Activated CD4-positive, alpha-beta T cell treated with anti-CD3 and anti-CD28 coated beads, Interleukin-2, amount 50 U/mL, for 24 hours (primary cell): Measurements from ENCODE around the gene MAOA.
"Not testable (repeated sequence)": the region's sequence is repeated elsewhere in the genome, so short reads cannot be mapped to it uniquely, and the experiment has no call there.

Source experiments
- DNase-seq, 2 donors: peaks; one replicate each; pipeline ENCODE4 v3.0.0-alpha.2; 2020; ENCODE audit warnings: low read depth in 1 of 2, low spot score in 1 of 2

The MAOA gene

DNA sequence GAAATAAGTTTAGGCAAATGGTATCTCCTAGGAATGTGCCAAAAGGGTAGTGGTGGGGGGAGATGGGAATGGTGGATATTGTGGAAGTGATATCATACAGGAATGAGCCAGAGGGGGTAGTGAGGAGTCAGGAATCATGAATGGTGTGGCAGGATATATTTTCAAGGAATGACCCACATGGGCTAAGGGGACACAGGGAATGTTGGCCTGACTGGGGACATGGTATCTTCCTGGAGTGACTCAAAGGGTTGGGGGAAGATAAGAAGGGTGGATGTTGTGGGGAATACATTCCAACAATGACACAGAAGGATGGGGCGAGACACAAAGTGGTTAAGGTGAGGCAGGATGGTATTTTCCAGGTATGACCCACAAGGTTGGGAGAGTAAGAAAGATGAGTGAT, 60.6 kb downstream of the MAOA start:
- DNase-seq, result no peak

GRCh38 chrX:43717161-43717560, 61.1 kb downstream of the MAOA start:
- DNase-seq, result no peak

DNA sequence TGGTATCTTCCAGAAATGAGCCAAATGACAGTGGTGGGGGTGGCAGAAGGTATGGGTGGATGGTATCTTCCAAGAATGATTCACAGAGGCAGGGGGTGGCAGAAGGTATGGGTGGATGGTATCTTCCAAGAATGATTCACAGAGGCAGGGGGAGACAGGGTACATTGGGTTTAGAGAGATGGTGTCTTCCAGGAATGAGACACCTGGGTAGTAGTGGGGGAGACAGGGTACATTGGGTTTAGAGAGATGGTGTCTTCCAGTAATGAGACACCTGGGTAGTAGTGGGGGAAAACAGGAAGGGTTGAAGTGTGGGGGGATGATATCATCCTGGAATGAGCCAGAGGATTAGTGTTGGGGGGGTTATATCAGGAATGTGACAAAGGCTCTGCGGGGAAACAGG, 62.0 kb downstream of the MAOA start:
- DNase-seq, result no peak

DNA sequence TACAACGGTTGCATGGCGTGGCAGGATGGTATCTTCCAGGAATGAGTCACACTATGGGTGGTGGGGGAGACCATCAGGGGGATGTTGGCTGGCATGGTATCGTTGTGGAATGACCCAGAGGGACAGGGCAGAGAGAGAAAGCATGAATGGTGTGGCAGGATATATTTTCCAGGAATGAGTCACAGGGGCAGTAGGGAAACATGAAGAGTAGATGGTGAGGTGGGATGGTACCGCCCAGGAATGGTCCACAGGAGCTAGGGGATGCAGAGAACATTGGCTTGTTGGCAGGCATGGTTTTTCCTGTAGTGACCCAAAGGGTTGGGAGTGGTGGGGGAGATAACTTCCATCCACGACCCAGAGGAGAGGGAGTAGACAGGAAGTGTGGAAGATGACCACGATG, 62.4 kb downstream of the MAOA start:
- DNase-seq, result no peak

- no peak for DNase-seq
Measured at GRCh38 chrX:43718956-43719355, 62.9 kb downstream of the MAOA start.

GRCh38 chrX:43720082-43720481, 64.0 kb downstream of the MAOA start:
- no peak for DNase-seq

DNA sequence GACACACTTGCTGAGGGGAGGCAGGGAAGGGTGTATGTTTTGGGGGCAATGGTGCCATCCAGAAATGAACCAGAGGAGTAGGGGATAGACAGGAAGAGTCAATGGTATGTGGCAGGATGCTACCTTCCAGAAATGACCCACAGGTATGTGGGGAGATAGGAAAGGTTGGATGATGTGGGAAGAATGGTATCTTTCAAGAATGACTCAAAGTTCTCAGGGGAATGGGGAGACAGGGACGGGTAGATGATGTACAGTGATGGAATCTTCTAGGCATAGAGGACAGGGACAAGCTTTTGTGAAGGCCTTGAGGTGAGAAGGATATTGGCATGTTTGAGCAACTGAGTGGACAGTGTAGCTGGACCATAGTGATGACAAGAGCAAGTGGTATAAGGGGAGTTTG, 64.9 kb downstream of the MAOA start:
- no peak for DNase-seq

GRCh38 chrX:43725227-43725626, 69.1 kb downstream of the MAOA start:
- not testable (repeated sequence) for DNase-seq

GRCh38 chrX:43727254-43727653, 71.2 kb downstream of the MAOA start:
- DNase-seq, result not testable (repeated sequence)

GRCh38 chrX:43728002-43728401, 71.9 kb downstream of the MAOA start:
- DNase-seq, result no peak

DNA sequence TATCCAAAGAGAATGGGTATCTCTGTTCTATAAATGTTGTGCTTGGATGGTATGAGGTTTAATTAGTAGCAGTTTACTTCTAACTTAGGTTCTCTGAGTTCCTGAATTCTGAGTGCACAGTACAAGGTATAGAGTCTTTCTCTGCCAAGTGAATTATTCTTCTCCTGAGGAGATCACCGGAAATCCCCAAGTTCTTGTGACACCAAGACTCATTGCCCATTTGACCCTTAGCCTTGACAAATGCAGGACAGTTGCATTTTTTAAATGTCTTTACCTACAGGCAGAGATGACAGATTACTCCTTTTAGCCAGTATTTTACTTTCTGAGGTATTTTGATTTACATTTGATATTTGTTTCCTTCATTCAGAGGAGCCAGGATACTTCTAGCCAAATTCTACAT, 72.9 kb downstream of the MAOA start:
- no peak for DNase-seq

GRCh38 chrX:43731086-43731485, 75.0 kb downstream of the MAOA start:
- no peak for DNase-seq

DNA sequence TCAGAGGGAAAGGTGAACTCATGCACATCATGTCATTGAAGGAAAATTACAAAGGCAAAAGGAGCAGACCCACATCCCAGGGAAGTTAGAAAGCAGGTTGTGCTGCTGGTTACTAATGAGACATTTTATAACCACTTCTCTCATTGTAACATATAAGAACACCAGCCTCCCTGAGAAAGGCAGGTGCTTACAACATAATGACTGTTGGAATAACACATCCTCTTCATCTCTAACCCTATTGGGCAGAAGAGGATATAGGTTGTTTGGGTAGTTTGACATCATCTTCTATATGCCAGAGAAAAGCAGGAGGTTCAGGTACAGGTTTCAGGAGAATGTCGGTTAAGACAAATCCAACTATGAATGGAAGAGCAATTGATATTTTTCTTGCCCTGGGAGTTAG, 77.6 kb downstream of the MAOA start:
- no peak for DNase-seq

GRCh38 chrX:43734444-43734843, 78.3 kb downstream of the MAOA start:
- DNase-seq, result no peak

DNA sequence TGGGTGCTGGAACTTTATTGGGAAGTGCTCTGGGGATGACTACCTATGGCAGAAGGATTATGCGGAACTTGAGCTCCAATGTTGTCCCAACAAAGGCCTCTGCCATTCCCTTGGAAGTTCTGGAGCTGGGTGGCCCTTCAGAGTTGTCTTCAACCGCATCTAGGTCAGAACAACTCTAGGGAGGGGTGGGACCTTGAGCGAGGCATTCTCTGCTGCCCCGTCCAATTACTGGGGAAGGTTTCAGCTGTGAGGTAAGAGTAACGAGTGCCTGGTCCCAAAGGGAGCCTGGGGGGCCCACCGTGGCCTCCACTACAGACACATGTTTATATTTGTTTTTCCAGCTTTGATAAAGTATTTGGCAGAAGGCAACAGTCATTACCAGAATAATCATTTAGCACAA, 79.4 kb downstream of the MAOA start:
- no peak for DNase-seq

- no peak for DNase-seq
Measured at GRCh38 chrX:43735957-43736356, 79.9 kb downstream of the MAOA start.

GRCh38 chrX:43741843-43742573, 85.9 kb downstream of the MAOA start:
- DNase-seq, result no peak

DNA sequence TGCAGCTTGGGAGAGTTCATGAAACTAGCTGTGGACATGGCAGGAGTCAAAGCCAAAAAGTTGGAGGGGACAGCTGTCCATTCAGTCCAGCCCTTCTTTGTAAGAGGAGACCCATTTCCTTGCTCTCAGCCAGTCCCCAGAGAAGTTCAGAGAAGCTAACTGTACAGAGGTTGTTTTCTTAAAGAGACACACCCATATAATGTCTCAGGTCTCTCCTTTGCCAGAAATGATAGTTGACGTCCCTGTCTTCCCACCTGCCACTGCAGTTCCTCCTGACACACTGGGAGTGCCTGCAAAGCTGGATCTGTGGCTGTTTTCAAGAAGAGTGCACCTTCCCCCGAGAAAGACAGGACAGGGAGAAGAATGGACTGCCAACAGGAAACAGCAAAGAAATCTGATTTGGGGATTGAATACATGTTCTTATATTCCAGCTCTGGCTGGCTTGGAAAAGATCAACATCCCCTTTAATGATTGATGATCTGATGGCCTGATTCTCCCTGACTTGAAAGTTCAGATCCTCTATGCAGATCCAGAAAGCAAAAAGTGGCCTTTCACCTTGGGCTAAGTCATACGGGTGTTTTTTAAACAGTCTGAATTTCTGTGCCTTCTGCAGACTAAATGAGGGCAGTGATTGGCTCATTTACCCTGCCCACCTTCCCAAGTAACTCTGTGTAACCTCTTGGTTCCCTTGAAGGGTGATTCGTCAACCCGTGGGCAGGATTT, 87.2 kb downstream of the MAOA start:
- no peak for DNase-seq

DNA sequence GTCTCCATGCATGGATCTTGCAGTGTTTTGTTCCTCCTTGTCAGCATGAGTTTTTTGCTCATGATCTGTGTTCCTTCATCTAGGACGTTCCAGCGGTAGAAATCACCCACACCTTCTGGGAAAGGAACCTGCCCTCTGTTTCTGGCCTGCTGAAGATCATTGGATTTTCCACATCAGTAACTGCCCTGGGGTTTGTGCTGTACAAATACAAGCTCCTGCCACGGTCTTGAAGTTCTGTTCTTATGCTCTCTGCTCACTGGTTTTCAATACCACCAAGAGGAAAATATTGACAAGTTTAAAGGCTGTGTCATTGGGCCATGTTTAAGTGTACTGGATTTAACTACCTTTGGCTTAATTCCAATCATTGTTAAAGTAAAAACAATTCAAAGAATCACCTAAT, 88.2 kb downstream of the MAOA start:
- DNase-seq, result no peak

DNA sequence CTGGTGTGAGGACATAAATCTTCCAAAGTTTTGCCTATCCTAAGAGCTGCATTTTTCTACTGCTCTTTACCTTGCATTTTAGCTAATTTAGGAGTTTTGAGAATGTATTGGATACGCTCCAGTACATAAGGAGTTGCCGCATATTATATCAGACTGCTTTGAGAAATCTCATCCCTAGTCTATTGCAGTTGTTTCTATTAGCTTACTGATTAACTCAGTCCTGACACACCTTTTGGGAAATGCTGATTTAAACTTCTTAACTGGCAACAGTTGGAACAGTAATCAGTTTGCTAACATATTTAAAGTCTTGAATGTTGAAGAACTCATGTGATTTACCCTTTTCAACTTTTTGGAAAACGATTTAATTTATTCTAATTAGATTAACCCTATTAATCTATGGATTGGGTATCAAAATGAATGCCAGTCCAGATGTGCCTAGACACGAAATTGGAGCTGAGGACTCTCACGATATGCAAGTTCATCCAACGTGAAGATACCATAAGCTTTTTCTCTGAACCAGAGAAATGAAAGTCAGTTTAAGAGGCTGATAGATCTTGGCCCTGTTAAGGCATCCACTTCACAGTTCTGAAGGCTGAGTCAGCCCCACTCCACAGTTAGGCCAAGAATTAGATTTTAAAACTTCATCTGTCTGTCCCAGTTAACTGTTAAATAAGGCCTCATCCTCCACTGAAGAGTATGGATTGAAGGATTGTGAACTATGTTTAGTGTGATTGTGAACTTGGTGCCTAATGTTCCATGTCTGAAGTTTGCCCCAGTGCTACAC, 90.0 kb downstream of the MAOA start:
- no peak for DNase-seq

GRCh38 chrX:43747476-43747875, 91.4 kb downstream of the MAOA start:
- DNase-seq, result no peak

GRCh38 chrX:43750248-43750676, 94.2 kb downstream of the MAOA start:
- peak in 1 of 2 donors; percentile 7 for DNase-seq
